Embryonic facial prominence (tissue), 1 donor: ENCODE data around the gene ZNF484.
A peak's percentile ranks its signal among the peaks of the same experiment; 100 is the strongest.
"Not testable (repeated sequence)": the region's sequence is repeated elsewhere in the genome, so short reads cannot be mapped to it uniquely, and the experiment has no call there.

ENCODE experiments used
- DNase-seq: peaks from one replicate; pipeline ENCODE4 v3.0.0-alpha.2; 2016; ENCODE audit errors: extremely low spot score

Gene ZNF484

GRCh38 chr9:92877531-92878430, at the start of gene ZNF484:
Gene ZNF484 (minus strand): TSS chr9:92878038. CDS start chr9:92875029, 3,009 bp downstream.
- DNase-seq = peak; percentile 93

- no peak for DNase-seq
These were observed 42.6 kb upstream of the ZNF484 start for GRCh38 chr9:92920437-92920836.

- no peak for DNase-seq
These were observed 39.5 kb upstream of the ZNF484 start for GRCh38 chr9:92917176-92917800.

- DNase-seq = peak; percentile 58
These were observed 34.0 kb upstream of the ZNF484 start for GRCh38 chr9:92911511-92912475.

- DNase-seq = not testable (repeated sequence)
These were observed 27.3 kb upstream of the ZNF484 start for GRCh38 chr9:92905137-92905536.

GRCh38 chr9:92897323-92897722, 19.5 kb upstream of the ZNF484 start:
- no peak for DNase-seq

- no peak for DNase-seq
These were observed 18.1 kb upstream of the ZNF484 start for GRCh38 chr9:92895812-92896436.

GRCh38 chr9:92894711-92895362, 17.0 kb upstream of the ZNF484 start:
- no peak for DNase-seq

GRCh38 chr9:92893916-92894610, 16.2 kb upstream of the ZNF484 start:
- DNase-seq = not testable (repeated sequence)

- DNase-seq = not testable (repeated sequence)
These were observed 14.4 kb upstream of the ZNF484 start for GRCh38 chr9:92892276-92892675.

GRCh38 chr9:92890761-92891160, 12.9 kb upstream of the ZNF484 start:
- DNase-seq = no peak

GRCh38 chr9:92887880-92888338, 10.1 kb upstream of the ZNF484 start:
- DNase-seq = no peak

- DNase-seq = not testable (repeated sequence)
These were observed 9.2 kb upstream of the ZNF484 start for GRCh38 chr9:92886846-92887610.

GRCh38 chr9:92883666-92884405, 6.0 kb upstream of the ZNF484 start:
- not testable (repeated sequence) for DNase-seq

- DNase-seq = no peak
These were observed 4.4 kb upstream of the ZNF484 start for GRCh38 chr9:92882276-92882675.

GRCh38 chr9:92875373-92875772, 2.5 kb downstream of the ZNF484 start:
- no peak for DNase-seq

- no peak for DNase-seq
These were observed 7.5 kb downstream of the ZNF484 start for GRCh38 chr9:92870289-92870688.

GRCh38 chr9:92866600-92866999, 11.2 kb downstream of the ZNF484 start:
- DNase-seq = not testable (repeated sequence)

GRCh38 chr9:92864152-92864551, 13.7 kb downstream of the ZNF484 start:
- DNase-seq = no peak
